ENCODE measurements around the gene FGF19.

Gene FGF19

DNA sequence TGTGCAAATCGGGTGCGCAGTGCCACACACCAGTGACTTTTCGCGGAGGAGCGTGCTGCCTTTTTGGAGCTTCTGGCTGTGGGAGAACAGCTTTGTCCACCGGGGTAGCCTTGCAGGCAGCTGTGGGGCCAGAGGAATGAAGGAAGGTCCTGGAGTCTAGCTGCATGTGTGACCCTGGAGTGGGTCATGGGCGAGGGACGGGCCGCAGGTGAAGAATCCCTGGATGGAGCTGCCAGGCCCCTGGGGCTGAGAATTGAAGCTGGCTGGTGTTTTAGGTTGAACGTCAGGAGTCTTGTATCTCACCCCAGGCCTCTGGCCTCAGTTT, 54.3 kb downstream of the FGF19 start:
- TF ChIP-seq EZH2phosphoT487 (IDR thresholded peaks at IDR 0.05; ENCODE audit: borderline replicate concordance, low read length) = no peak
- TF ChIP-seq, protein P1, sequence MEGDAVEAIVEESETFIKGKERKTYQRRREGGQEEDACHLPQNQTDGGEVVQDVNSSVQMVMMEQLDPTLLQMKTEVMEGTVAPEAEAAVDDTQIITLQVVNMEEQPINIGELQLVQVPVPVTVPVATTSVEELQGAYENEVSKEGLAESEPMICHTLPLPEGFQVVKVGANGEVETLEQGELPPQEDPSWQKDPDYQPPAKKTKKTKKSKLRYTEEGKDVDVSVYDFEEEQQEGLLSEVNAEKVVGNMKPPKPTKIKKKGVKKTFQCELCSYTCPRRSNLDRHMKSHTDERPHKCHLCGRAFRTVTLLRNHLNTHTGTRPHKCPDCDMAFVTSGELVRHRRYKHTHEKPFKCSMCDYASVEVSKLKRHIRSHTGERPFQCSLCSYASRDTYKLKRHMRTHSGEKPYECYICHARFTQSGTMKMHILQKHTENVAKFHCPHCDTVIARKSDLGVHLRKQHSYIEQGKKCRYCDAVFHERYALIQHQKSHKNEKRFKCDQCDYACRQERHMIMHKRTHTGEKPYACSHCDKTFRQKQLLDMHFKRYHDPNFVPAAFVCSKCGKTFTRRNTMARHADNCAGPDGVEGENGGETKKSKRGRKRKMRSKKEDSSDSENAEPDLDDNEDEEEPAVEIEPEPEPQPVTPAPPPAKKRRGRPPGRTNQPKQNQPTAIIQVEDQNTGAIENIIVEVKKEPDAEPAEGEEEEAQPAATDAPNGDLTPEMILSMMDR (IDR thresholded peaks at IDR 0.05; ENCODE audit: low read depth, low read length, poor library complexity, severe bottlenecking) = no peak
- no peaks in the 10 kb centered on the region for H3K4me1 ChIP-seq (ENCODE audit: control insufficient read depth, low read length)
- H3F3A ChIP-seq (ENCODE audit: control insufficient read depth, insufficient read depth) = no peaks in the 10 kb centered on the region
- H3K9me3 ChIP-seq (ENCODE audit: control insufficient read depth, insufficient read depth, low read length) = no peaks in the 10 kb centered on the region
- H3K27me3 ChIP-seq (ENCODE audit: control insufficient read depth, low read length) = no peaks in the 10 kb centered on the region
- no peak overlapping the region for H3K4me2 ChIP-seq (ENCODE audit: low read length)
- no peak overlapping the region for H3K4me3 ChIP-seq (ENCODE audit: low read length)
- H4K20me1 ChIP-seq (ENCODE audit: control insufficient read depth, insufficient read depth, low read depth, low read length) = no peaks in the 10 kb centered on the region
- H3K9me2 ChIP-seq (replicated peaks; ENCODE audit: control insufficient read depth, low read length) = no peaks in the 10 kb centered on the region
- H3K27ac ChIP-seq (ENCODE audit: low read depth, low read length) = no peak overlapping the region
- no peaks in the 10 kb centered on the region for H3K36me3 ChIP-seq (ENCODE audit: control insufficient read depth, low read length)
- H3K79me2 ChIP-seq (ENCODE audit: control insufficient read depth, low read length) = no peaks in the 10 kb centered on the region

DNA sequence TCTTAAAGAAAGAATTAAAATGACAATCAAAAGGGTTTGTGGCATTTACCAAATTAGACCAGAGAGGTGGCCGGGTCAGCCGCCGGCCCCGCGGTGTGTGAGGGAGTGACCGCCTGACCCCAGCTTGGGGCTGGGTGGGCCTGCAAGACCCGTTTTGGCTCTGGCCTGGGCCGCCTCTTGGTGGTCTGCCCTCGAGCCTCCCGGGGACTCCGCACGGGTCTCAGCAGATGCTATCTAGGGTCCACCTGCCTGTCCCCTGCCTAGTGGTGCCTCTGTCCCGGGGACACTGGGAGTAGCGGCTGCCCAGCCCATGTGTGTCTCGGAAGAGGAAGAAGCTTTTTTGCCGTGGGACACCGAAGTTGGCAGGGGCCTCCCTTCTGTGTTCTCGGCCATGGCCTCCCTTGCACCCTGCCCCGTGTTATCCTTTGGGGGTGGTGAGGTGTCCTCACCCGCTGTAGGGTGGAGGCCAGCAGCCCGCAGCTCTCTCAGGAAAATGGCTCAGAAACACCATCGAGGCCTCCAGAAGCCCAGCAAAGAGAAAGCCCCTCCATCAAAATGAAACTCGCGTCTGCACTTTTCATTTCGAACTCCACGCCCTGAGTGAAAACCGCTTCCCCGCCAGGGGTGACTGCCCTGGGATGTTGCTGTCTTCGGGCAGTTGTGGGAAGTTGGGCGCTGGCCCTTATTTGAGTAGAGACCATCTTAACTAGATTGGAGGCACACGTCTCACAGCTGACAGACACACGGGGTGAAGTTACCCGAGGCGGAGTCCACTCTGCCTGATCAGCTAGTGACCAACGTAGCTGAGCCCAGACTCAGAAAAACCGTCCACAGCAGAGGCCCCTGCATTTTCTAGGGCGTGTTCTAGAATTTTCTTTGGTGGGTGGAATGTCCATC, 54.9 kb downstream of the FGF19 start:
- Histone ChIP-seq H4K20me1 (ENCODE audit: control insufficient read depth, insufficient read depth, low read depth, low read length) (no peaks in the 10 kb centered on the region), H3K9me3 (ENCODE audit: control insufficient read depth, insufficient read depth, low read length) (no peaks in the 10 kb centered on the region), H3K4me2 (ENCODE audit: low read length) (no peak overlapping the region), H3F3A (ENCODE audit: control insufficient read depth, insufficient read depth) (no peaks in the 10 kb centered on the region), H3K4me3 (ENCODE audit: low read length) (no peak overlapping the region), H3K27ac (ENCODE audit: low read depth, low read length) (no peak overlapping the region), H3K9me2 (replicated peaks; ENCODE audit: control insufficient read depth, low read length) (no peaks in the 10 kb centered on the region), H3K79me2 (ENCODE audit: control insufficient read depth, low read length) (no peaks in the 10 kb centered on the region), H3K36me3 (ENCODE audit: control insufficient read depth, low read length) (no peaks in the 10 kb centered on the region), H3K27me3 (ENCODE audit: control insufficient read depth, low read length) (no peaks in the 10 kb centered on the region), H3K4me1 (ENCODE audit: control insufficient read depth, low read length) (no peaks in the 10 kb centered on the region)
- no peak for TF ChIP-seq EZH2phosphoT487 (IDR thresholded peaks at IDR 0.05; ENCODE audit: borderline replicate concordance, low read length)
- TF ChIP-seq, protein P1 (IDR thresholded peaks at IDR 0.05; ENCODE audit: low read depth, low read length, poor library complexity, severe bottlenecking) = no peak

All from DOHH2 (cell line).